Glomerular endothelial cell (primary cell): ENCODE data around the gene TUBAL3. TPM values are rescaled to one million over a fixed set of nuclear protein-coding genes. Genes with fewer than 3 reads are reported as not detected.
"Not testable (repeated sequence)": the region's sequence is repeated elsewhere in the genome, so short reads cannot be mapped to it uniquely, and the experiment has no call there.

Experiments
- DNase-seq: peaks from one replicate; pipeline ENCODE4 v3.0.0-alpha.2; 2011; ENCODE audit warnings: low read depth, low spot score; ENCODE audit errors: extremely low read depth
- total RNA-seq: library from RNA; depleted of rRNA; stranded (reverse); fragments of >200 nt; gene quantifications from 2 replicates; pipeline ENCODE4 v1.2.3, GENCODE V29; 2015

Gene TUBAL3
- total RNA-seq, 1 donor from 2014 or later = 0.12 TPM

- DNase-seq = no peak
Measured at GRCh38 chr10:5424751-5425150, 20.1 kb upstream of the TUBAL3 start.

DNA sequence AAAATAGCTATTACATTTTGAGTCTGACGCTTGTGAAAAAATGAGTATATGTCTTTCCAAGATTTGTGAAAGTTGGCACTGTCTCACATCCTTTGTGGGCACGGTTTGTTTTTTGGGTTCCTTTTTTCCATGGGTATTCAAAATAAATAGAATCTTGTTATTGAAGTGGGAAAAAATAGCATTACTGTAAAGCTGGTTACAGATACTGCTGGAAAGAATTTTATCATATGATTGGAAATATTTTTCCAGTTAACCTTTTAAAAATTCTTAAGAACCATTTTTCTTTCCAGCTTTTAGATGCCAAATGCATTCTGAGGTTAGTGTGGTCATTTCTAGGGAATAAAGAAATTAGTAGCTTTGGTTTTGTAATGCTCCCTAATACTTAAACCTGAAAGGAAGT, 19.1 kb upstream of the TUBAL3 start:
- no peak for DNase-seq

DNA sequence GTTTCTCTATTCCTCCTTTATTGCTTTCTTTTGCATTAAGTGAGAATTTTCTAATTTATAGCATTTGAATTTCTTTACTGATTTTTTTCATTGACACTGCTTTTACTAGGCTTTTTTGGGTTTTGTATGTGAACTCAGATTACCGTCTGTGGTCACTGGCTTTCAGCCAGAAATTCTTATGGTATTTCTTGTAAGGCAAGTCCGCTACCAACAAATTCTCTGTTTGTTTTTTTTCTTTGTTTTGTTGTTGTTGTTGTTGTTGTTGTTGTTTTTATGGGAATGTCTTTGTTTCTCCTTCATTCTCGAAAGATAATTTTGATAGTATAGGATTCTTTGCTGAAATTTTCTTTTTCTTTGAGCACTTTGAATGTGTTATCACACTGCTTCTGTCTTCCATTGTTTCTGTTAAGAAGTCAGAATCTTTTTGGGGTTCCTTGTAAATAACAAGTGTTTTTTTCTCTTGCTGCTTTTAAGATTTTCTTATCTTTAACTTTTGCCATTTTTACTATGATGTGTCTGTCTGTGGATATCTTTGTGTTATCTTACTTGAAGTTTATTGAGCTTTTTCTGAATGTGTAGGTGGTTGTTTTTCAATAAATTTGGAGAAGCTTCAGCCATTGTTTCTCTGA, 15.0 kb upstream of the TUBAL3 start:
- no peak for DNase-seq

DNA sequence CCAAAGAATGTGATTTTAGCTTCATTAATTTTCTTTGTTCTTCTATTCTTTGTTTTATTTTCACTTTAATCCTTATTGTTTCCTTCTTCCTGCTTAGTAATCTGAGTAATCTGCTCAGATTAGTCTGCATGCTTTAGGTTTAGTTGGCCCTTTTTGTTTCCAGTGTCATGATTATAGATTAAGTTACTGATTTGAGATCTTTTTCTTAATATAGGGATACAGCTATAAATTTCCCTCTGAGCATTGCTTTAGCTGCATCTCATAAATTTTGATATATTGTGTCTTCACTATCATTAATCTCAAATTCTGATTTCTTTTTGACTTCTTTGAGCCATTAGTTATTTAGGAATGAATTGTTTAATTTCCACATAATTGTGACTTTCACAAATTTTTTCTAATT, 14.0 kb upstream of the TUBAL3 start:
- DNase-seq = no peak

DNA sequence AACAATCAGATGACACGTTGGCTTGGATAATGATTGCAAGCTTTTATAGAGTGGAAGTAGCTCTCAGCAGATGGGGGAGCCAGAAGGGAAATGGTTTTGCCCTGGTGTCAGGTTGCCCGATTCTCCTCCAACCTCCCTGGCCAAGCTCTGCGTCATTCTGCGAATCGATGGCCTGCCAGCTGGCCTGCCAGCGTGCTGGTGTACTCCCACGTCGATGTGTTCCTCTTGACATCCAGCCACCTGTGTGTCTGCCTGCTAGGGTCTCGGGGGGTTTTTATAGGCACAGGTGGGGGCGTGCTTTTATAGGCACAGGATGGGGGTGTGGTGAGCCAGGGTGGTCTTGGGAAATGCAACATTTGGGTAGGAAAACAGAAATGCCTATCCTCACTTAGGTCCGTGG, 12.4 kb upstream of the TUBAL3 start:
- no peak for DNase-seq

- DNase-seq = no peak
Measured at GRCh38 chr10:5413012-5413938, 8.6 kb upstream of the TUBAL3 start.

- peak; percentile 45 for DNase-seq
Measured at GRCh38 chr10:5412277-5412941, 7.8 kb upstream of the TUBAL3 start, which contains the start of gene NET1. NET1 (plus strand) TSS chr10:5412557; CDS start chr10:5412693, 136 bp downstream.

DNA sequence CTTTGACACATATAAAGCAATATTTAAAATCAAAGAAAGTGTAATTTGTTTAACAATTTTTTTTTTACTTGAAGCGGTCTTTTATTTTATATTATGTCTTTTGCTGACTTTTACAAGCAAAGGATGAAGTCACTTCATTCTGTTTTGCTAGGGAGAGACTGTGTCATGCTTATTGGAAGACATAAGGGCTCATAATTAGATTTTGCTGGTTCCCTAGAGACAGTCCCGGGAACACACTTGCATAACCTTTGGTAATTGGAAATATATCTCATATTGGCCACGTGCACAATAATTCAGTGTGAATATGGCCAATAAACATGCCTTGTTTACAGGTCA, 7.3 kb upstream of the TUBAL3 start:
- DNase-seq = no peak

GRCh38 chr10:5410787-5411186, 6.2 kb upstream of the TUBAL3 start:
- DNase-seq = not testable (repeated sequence)

DNA sequence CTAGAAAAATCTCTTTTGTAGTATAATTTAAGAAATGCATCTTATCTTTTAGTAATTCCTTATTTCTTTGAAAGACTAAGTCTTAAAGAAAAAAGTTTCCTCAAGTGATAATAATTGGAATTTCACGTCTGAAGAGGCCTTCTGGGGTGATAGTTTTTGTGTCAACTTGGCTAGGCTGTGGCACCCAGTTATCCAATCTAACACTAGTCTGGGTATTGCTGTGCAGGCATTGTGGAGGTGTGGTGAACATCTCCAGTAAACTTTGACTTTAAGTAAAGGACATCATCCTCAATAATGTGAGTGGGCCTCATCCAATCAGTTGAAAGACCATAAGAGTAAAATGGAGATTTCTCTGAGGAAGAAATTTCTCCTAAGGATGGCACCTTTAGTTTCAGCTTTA, 2.3 kb upstream of the TUBAL3 start:
- no peak for DNase-seq

DNA sequence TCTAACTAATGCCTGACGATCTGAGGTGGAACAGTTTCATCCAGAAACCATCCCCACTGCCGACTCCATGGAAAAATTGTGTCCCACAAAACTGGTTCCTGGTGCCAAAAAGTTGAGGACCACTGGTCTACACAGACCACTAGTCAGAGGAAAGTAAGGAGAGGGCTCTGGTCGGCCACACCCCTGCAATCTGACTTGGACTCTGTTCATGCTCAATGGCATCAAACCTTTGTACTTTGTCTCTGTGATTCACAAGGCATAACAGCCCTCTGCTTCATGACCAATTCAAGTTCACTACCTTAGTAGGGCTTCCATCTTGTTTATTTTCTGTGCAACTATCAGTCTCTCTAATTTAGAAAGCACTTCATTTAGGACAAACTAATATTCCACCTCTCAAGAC, 1.8 kb downstream of the TUBAL3 start:
- no peak for DNase-seq

DNA sequence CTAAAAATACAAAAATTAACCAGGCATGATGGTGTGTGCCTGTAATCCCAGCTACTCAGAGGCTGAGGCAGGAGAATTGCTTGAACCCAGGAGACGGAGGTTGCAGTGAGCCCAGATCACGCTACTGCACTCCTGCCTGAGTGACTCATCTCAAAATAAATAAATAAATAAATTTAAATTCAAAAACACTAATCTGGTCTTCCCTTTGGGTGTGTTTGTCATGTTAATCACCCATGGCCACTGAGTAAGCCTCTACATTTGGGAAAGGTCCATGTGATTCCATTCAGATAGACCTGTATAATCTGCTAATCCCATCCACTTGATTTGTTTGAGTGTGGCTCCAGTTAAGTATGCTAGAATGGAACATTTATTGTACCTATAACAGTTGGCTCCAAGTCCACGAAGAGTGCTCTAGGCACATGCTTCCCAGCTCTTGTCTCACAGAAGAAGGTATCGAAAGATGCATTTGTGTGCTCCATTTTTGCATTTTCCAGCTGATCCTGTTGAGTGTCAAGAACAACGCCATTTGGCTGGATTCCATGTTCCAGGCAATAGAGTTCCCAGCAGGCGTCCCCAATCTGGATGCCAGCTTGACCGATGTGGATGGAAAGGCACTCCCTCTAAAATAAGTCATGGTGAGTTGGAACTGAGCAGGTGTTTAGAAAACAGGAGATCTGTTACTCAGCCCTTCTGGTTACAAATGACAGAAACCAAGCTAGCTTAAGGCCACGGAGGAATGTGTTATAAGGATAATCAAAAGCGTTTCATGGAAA, 4.0 kb downstream of the TUBAL3 start:
- DNase-seq = no peak

- no peak for DNase-seq
Measured at GRCh38 chr10:5399332-5399731, 5.3 kb downstream of the TUBAL3 start.

DNA sequence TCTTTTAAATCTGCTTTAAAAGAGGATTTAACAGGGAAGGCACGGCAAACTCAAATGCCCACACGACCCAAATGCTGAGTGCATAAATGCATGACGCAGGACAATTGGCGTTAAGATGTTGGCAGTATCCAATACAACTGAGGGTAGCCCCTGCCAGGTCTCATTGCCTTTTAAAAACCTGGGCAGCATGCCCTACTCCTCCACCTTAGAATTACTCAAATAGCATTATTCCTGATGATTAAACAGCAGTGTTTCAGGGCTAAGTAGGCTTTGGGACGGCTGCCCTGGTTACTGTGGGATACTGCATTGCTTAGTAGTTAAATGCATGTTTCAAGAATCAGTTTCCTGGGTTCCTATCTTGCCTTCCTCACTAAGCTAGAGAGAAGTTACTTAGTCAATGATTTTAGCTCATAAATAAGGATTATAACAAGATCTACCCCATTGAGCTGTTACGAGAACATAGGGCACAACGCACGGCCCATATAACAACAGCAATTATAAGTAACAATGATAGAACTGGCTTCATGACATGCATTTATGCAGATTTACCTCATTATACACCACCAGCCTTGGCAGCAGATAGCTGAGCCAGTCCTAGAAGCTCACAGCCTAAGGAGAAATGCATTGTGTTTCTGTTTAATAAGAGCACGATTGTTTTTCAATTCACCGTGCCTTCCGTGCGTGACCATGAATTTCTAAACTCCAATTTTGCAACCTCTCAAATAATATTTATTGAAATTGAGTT, 7.9 kb downstream of the TUBAL3 start:
- DNase-seq = no peak

DNA sequence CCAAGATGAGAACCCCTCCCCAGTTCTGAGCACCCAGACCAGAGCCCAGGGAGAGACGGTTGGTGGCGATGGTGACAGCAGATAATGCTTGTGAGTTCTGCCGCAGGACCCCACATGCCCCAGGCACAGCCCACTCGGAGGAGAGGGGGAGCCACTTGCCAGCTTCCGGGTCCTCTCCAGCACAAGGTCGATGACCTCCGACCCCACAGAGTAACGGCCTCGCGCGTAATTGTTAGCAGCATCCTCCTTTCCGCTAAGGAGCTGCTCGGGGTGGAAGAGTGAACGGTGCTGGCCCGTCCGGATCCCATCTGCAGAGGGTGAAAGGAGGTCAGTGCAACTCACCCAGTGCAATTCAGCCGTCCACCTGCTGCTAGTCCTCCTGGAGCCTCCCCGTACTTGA, 9.5 kb downstream of the TUBAL3 start:
- DNase-seq = no peak

- no peak for DNase-seq
Measured at GRCh38 chr10:5393529-5393928, 11.1 kb downstream of the TUBAL3 start.

GRCh38 chr10:5391790-5392189, 12.8 kb downstream of the TUBAL3 start:
- no peak for DNase-seq

GRCh38 chr10:5390607-5391205, 13.9 kb downstream of the TUBAL3 start:
- no peak for DNase-seq

DNA sequence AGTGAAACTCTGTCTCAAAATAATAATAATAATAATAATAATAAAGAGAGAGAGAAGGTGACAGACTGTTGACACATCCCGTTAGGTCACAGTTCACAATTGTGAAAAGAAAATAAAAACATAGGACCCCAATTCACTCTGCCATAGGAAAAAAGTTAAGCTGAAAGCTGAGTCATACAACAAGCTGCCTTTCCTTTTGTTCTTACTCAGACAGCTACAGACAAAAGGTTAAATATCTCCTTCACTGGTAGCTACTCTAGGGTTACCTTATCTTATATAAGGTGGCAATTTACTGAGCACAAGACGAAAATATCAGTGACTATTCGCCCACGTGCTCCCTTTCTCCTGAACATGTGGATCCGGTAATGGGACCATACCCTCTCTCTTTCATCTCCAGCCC, 17.5 kb downstream of the TUBAL3 start:
- no peak for DNase-seq

- no peak for DNase-seq
Measured at GRCh38 chr10:5385224-5385623, 19.4 kb downstream of the TUBAL3 start.
